ENCODE measurements around the gene AK3. TPM values are rescaled to one million over a fixed set of nuclear protein-coding genes. Genes with fewer than 3 reads are reported as not detected.

The AK3 gene
- total and polyA plus RNA-seq, 2 of the 8 experiments (the other 6 are each of a cell fraction or from before 2014, with no cell fraction given): 8.9 to 30.0 TPM

DNA sequence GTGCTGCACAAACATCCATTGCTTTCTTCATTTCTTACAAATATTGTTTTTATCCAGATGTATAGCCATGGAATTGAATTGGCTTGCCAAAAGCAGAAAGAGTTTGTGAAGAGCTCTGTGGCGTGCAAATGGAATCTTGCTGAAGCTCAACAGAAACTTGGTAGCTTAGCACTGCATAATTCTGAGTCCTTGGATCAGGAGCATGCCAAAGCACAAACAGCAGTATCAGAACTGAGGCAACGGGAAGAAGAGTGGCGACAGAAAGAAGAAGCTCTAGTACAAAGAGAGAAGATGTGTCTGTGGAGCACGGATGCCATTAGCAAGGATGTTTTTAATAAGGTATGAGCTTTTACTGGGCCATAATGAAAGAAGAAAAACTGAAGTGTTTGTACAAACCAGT, 56.2 kb downstream of the AK3 start (continued):
- TF ChIP-seq, protein P1, sequence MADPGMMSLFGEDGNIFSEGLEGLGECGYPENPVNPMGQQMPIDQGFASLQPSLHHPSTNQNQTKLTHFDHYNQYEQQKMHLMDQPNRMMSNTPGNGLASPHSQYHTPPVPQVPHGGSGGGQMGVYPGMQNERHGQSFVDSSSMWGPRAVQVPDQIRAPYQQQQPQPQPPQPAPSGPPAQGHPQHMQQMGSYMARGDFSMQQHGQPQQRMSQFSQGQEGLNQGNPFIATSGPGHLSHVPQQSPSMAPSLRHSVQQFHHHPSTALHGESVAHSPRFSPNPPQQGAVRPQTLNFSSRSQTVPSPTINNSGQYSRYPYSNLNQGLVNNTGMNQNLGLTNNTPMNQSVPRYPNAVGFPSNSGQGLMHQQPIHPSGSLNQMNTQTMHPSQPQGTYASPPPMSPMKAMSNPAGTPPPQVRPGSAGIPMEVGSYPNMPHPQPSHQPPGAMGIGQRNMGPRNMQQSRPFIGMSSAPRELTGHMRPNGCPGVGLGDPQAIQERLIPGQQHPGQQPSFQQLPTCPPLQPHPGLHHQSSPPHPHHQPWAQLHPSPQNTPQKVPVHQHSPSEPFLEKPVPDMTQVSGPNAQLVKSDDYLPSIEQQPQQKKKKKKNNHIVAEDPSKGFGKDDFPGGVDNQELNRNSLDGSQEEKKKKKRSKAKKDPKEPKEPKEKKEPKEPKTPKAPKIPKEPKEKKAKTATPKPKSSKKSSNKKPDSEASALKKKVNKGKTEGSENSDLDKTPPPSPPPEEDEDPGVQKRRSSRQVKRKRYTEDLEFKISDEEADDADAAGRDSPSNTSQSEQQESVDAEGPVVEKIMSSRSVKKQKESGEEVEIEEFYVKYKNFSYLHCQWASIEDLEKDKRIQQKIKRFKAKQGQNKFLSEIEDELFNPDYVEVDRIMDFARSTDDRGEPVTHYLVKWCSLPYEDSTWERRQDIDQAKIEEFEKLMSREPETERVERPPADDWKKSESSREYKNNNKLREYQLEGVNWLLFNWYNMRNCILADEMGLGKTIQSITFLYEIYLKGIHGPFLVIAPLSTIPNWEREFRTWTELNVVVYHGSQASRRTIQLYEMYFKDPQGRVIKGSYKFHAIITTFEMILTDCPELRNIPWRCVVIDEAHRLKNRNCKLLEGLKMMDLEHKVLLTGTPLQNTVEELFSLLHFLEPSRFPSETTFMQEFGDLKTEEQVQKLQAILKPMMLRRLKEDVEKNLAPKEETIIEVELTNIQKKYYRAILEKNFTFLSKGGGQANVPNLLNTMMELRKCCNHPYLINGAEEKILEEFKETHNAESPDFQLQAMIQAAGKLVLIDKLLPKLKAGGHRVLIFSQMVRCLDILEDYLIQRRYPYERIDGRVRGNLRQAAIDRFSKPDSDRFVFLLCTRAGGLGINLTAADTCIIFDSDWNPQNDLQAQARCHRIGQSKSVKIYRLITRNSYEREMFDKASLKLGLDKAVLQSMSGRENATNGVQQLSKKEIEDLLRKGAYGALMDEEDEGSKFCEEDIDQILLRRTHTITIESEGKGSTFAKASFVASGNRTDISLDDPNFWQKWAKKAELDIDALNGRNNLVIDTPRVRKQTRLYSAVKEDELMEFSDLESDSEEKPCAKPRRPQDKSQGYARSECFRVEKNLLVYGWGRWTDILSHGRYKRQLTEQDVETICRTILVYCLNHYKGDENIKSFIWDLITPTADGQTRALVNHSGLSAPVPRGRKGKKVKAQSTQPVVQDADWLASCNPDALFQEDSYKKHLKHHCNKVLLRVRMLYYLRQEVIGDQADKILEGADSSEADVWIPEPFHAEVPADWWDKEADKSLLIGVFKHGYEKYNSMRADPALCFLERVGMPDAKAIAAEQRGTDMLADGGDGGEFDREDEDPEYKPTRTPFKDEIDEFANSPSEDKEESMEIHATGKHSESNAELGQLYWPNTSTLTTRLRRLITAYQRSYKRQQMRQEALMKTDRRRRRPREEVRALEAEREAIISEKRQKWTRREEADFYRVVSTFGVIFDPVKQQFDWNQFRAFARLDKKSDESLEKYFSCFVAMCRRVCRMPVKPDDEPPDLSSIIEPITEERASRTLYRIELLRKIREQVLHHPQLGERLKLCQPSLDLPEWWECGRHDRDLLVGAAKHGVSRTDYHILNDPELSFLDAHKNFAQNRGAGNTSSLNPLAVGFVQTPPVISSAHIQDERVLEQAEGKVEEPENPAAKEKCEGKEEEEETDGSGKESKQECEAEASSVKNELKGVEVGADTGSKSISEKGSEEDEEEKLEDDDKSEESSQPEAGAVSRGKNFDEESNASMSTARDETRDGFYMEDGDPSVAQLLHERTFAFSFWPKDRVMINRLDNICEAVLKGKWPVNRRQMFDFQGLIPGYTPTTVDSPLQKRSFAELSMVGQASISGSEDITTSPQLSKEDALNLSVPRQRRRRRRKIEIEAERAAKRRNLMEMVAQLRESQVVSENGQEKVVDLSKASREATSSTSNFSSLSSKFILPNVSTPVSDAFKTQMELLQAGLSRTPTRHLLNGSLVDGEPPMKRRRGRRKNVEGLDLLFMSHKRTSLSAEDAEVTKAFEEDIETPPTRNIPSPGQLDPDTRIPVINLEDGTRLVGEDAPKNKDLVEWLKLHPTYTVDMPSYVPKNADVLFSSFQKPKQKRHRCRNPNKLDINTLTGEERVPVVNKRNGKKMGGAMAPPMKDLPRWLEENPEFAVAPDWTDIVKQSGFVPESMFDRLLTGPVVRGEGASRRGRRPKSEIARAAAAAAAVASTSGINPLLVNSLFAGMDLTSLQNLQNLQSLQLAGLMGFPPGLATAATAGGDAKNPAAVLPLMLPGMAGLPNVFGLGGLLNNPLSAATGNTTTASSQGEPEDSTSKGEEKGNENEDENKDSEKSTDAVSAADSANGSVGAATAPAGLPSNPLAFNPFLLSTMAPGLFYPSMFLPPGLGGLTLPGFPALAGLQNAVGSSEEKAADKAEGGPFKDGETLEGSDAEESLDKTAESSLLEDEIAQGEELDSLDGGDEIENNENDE (IDR thresholded peaks at IDR 0.05; ENCODE audit: insufficient replicate concordance, low read length): no peak
- TF ChIP-seq TBP (IDR thresholded peaks at IDR 0.05; ENCODE audit: low read depth, low read length) (no peak), ASH2L (IDR thresholded peaks at IDR 0.05; ENCODE audit: low read length) (no peak), TAF7 (optimal IDR thresholded peaks at IDR 0.05; ENCODE audit: borderline replicate concordance, low read depth, low read length) (no peak), BACH1 (IDR thresholded peaks at IDR 0.05; ENCODE audit: low read length) (no peak), HDAC2 (IDR thresholded peaks at IDR 0.05; ENCODE audit: borderline replicate concordance in 1 of 2, low read depth in 2 of 2, low read length in 2 of 2) (no peak), KDM1A (IDR thresholded peaks at IDR 0.05; ENCODE audit: borderline replicate concordance, low read length) (no peak), KDM5A (IDR thresholded peaks at IDR 0.05; ENCODE audit: low read length) (no peak), POLR2A (IDR thresholded peaks at IDR 0.05; ENCODE audit: control extremely low read depth in 1 of 2, low read depth in 2 of 2, low read length in 2 of 2) (no peak)
- TF ChIP-seq, protein P2, sequence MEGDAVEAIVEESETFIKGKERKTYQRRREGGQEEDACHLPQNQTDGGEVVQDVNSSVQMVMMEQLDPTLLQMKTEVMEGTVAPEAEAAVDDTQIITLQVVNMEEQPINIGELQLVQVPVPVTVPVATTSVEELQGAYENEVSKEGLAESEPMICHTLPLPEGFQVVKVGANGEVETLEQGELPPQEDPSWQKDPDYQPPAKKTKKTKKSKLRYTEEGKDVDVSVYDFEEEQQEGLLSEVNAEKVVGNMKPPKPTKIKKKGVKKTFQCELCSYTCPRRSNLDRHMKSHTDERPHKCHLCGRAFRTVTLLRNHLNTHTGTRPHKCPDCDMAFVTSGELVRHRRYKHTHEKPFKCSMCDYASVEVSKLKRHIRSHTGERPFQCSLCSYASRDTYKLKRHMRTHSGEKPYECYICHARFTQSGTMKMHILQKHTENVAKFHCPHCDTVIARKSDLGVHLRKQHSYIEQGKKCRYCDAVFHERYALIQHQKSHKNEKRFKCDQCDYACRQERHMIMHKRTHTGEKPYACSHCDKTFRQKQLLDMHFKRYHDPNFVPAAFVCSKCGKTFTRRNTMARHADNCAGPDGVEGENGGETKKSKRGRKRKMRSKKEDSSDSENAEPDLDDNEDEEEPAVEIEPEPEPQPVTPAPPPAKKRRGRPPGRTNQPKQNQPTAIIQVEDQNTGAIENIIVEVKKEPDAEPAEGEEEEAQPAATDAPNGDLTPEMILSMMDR (IDR thresholded peaks at IDR 0.05; ENCODE audit: control extremely low read depth in 1 of 3, insufficient read depth in 1 of 3, low read depth in 1 of 3, low read length in 3 of 3): no peak

Data from H1 (cell line).